Measurements from ENCODE around the gene MAP4K5.
"Not testable (repeated sequence)": the region's sequence is repeated elsewhere in the genome, so short reads cannot be mapped to it uniquely, and the experiment has no call there.

MAP4K5 gene

DNA sequence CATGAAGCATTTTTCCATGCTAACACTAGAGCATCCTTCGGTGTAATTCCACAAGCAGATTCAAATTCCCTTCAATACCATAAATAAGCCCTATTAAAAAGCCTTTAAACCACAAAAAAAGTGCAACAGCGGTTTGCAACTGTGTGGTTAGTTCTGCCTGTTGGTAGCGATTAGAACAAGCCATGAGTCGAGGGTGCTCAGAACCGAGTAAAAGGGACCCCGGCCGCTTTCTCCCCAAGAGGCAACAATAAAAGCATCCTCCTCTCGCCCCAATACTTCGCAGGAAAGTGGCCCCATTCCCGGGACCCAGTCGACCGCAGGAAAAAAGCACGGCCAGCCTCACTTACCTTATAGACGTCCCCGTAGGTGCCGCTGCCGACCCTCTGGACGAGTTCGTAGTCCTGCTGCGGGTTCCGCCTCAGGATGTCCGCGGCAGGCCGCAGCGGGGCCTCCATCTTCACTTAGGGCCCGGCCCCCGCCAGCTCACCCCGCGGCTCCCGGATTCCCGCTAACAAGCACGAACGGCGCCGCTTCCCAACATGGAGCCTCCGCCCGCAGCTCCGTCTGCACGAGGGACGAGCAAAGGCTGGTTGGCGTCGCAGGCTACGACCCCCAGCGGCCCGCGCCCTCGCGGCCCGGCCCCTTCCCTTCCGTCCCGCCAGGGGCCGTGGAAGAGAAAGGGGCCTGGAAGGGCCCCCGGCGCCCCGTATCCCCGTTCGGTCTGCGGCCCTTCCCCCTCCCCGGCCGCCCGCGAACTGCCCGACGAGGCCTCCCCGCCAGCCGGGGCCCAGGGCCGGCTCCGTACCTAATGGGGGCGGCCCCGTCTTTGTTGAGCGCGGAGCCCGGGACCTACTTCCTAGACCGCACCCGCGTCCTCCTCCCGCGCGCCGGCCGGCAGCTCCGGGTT lies 521 bp downstream of the MAP4K5 start:
- peak in 1 of 2 donors; percentile 31 for DNase-seq

DNA sequence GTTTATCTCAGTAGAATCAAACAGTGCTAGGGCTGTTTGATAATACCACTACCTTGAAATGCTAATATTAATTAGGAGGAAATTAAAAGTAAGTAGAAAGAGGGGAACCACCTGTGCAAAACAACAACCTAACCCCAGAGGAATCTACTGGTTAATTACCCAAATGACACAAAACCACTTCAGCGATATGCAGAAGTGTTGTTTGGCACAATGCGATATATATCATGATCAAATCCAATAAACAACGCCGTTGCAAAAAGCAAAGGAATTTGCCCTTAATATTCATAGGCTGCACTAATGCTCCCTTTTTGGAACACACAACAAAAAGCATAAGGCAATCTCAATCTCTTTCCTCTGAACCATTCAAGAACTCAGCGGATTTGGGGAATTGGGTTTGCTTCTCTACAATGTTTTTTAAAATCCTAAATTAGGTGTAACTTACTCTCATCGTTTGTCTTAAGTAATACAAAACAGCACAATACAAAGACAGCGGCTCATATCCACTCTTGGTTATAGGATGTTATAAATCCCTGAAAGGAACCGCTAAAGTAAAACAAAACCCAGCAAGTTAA lies 1.5 kb downstream of the MAP4K5 start:
- no peak for DNase-seq

DNA sequence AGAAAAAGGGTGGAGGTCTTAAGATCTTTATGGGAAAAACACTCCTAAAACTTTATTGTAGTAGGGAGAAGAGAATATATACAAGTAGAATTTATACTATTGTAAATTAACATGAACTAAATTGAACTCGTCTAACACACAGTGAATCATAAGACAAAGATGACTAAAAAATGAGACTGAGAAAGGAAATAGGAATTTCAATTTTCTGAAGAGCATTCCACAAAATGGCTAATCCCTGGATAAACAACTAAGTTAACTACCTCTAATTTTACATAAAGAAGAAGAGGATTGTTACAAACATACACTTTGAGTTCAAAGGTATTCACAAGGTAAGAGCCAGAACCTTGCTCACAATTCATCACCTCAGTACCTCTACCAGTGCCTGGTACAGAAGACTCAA lies 2.0 kb downstream of the MAP4K5 start:
- DNase-seq = no peak

DNA sequence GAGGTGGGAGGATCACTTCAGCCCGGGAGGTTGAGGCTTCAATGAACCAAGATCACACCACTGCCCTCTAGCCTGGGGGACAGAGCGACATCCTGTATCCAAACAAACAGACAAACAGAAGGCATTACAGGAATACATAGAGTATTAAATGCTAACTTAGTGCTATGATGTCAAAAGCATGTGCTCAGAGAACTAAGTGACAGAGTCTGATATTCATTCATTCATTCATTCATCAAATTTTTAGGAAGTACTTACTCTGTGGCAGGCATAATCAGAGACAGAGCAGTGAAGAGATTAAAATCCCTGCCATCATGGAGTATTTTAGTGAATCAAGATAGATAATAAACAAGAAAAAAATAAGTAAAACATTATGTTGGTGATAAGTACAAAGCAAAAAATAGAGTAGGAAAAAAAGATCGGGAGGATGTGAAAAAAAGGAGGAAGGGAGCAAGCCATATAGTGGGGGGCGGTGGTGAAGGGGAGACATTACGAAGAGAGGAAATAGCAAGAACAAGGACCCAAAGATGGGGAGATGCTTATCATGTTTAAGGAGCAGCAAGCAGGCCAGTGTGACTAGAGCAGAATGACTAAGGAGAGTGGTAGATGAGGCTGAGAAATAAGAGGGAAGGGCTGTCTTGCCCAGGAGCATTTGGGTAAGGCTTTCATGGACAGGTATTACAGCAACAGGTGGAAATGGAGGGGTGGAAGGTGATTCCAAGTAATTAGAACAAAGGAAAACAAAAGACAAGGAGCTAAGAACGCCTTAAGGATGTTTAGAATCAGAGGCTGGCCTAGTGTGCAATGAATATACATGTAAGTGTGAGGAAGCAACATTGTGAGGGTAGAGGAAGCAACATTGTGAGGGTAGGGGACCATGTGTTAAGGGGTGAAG lies 2.8 kb downstream of the MAP4K5 start:
- DNase-seq = peak in 1 of 2 donors; percentile 67

DNA sequence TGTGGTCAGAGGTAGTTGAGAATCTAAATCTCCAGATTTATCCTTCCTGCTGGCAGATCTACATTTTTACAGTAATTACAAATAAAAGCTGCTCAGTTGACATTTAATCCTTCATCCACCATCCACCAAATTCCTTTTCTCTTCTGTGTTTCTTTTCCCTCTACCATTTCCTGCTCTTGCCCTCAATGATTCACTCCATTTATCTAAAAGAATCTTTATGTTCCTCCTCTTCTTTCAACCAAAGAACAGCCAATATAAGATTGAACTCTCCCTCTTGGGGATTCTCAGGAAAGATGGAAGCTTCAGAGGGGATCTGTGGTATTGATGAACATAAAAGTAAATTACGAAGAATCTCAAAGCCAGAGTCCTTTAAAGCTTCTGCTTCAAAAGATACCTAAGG lies 4.4 kb downstream of the MAP4K5 start:
- DNase-seq = no peak

DNA sequence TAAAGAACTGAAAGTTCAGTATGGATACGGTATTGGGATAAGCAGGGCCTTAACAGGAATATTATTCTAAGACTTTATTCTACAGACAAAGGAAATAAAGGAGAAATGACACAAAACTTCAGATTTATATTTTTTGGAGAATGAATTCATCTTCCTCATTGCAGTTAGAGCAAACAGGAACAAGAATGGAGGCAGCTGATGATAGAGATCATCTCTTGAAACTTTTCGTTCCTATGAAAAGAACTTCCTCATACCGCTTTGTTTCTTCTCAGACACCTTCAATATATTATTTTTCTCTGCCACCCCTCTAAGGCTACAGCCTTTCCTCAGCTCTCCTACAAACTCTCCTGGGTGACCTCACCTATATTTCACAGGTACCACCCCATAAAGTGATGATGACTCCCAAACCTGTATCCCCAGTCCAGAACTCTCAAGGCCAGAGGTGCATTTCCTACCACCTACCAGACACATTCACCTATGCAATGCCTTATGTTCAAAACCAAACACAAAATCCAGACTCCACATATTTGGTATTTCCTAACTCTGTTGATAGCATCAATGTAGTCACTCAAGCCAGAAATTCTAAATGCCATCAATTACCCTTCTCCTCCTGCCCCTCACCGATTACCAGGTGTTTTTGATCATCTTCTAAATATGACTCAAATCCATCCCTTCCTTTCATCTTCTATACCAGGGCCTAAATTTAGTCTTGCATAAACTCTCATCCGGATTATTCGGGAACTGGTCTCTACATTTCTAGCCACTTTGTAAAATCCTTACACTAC lies 7.4 kb downstream of the MAP4K5 start:
- peak in 1 of 2 donors; percentile 42 for DNase-seq

DNA sequence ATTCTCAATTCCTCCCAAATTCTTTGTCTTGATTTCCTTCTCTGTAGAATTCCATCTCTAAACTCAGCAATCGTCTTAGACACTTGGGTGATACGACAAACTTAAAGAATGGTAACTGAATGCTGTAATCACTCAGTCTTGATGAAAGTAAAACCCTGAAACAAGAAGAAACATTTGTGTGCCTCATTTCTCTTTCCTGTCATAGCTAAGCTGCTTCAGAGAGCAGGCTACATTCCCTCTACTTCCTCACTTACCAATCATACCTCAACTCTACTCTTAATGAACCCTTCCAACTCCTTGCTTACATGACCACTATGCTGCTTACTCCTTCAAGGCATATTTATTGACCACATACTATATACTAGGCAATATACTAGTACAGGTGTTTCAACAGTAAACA lies 8.3 kb downstream of the MAP4K5 start:
- no peak for DNase-seq

DNA sequence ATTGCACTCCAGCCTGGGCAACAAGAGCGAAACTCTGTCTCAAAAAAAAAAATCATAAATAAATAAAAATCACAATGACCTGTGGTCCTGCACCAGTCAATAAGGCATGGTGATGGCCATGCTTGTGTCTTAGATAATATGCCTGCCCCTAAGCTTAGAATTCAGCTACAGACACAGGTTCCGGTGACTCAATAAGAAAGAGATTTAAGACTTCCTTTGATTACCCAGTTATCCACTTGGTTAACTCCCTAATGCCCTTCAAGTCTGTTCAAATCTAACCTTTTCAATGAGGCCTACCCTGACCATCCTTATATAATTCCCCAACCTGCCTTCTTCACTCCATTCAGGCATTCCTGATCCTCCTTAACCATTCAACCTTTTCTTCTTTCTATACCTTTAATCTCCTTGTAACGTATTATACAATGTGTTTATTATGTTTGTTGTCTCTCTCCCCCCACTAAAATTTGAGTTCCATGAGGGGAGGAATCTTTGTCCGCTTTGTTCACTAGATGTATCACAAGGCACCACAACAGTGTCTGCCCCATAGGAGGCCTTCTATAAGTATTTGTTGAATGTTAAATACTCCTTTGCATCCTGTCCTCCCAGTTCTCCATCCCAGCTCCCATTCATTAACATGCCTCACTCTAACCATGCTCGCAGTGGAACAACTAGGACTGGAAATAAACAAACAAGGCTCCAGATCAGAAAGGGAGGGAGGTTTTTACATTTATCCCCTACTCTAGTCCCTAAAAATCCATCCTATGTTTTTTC lies 8.9 kb downstream of the MAP4K5 start:
- no peak for DNase-seq

DNA sequence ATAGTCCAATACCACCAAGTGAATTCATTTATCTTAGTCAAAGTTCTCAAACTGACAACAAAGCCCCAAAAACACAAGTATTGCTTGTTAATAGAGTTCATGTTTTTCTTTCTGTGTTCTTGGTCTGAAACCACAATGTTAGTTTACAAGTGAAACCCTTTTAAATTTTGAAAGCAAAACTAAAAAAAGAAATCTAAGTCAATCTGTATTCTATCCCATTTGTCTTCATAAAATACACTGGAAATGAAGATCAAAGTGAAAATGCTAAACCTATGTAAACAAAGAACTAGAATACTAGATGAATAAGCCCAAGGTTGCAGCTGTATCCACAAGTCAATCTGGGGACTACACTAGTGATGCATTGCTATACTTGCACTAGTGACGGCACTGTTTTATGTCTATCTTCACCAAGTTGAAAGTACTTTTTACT lies 10.4 kb downstream of the MAP4K5 start:
- DNase-seq = no peak

DNA sequence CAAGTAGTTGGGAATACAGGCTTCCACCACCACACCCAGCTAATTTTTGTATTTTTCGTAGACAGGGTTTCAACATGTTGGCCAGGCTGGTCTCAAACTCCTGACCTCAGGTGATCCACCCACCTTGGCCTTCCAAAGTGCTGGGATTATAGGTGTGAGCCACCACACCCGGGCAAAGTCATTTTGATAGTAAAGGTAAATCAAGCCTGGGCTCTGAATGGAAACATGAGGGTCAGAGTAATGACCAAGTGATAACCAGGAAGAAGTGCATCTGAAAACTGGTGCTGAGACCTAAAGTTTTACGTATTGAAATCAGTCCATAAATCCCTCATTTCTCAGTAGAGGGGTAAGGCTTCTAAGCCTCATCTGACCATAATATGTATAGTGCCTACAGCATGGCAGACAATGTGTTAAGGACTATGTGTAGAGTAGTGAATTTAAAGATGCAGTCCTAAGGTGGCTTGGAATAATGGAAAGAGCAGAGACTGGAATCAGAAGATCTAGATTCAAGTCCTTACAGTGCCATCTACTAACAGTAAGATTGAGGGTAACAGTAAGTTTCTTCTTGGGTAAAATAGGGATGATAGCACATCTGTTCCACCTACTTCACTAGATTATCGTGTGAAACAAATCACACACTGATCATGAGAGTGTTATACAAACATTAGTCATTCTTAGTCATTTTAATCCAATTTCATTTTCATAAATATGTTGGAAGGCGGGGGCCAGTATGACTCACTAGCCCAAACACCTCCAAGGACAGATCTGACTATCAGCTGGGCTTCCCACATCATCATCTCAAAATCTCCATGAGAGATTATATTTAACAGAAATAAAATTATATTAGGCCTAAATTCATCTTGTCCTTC lies 11.2 kb downstream of the MAP4K5 start:
- DNase-seq = peak in 1 of 2 donors; percentile 34

DNA sequence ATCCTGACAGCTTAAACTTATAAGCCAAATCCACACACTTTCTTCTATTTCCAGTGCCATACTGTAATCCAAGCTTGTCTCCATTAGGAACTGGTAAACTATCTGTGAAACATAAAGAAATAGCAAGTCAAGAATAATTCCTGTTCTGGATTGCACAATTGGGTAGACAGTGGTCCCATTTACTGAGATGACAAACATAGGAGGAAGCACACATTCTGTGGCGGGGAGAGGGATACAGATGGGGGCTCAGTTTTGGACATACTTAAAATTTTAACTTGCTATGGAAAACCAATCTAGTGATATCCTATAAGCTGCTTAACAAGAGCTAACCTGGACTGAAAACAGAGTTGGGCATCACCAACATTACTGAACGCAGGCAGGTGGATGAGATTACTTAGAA lies 16.3 kb downstream of the MAP4K5 start:
- no peak for DNase-seq

DNA sequence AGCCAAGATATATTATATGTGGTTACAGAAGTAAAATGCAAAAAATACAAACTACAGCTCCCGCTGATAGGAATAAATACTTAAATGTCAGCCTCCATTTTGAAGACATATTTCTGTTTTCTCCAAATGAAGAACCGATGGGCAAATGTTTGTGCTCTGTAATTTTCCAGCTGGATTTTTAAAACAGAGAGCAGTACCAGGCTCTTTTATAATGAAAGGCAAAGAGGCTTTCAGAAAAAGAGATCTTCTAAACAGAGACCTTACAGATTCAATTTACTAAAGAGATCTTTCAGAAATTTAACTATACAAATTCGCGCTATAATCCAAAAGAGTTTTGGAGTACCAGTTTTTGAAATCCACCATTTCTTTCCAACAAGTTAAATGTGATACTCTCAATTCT lies 19.9 kb downstream of the MAP4K5 start:
- no peak for DNase-seq

DNA sequence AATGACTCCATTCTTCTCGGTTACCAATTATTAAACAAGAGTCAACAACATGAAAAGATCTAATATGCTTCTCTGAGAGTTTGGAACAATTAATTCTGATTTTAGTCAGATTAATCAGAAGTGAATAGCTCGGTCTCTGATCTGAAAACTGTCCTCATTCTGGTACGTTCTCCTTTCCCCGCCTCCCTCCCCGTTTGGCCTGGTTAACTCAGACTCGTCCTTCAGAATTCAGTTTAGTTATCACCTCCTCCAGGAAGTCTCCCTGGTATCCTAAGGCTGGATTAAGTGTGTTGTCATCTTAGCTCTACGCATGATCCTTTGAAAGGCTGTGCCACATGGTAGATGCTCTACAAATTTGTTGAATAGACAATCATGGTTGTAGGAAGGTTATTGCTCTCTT lies 22.2 kb downstream of the MAP4K5 start:
- no peak for DNase-seq

DNA sequence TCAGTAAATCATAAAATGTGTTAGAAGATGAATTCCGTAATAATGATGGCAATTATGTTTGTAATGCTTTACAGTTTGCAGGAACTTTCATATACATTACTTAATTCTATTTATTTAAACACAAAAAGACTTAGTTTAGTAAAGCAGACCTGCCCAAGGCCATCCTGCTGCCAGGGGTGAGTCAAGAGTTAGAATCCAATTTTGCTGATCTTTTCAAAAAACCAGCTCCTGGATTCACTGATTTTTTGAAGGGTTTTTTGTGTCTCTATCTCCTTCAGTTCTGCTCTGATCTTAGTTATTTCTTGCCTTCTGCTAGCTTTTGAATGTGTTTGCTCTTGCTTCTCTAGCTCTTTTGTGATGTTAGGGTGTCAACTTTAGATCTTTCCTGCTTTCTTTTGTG lies 25.3 kb downstream of the MAP4K5 start:
- DNase-seq = not testable (repeated sequence)

DNA sequence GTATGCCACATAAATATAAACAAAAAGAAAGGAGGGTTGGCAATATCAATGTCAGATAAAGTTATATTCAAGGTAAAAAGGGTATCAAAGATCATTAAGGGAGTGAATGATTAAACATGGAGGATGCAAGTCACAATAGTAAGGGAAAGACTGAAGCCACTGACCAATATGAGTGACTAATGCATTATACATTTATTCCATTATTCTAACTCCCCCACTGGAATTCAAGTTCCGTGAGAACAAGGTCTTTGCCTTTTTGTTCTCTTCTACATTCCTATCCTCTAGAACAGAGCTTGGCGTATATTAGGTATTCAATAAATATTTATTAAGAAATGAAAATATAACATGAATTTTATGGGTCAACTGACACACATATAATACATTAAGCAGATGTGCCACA lies 30.7 kb downstream of the MAP4K5 start:
- DNase-seq = no peak

DNA sequence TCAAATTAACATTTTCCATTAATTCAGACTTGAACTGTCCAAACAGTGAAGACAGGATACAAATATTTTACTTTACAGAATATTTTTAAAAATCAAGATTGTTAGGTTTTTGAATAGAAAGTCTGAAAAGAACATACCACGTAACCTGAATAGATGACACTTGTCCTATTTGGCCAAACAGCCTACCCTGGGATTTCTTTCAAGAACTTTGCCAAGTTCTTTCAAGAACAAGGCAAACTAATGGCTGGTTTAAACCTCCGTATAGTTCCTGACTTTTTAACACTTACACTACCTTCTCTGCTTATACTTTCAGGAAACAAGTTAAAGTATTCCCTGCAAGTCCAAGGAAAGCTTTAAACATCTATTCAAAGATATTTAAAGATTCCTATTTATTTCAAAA lies 35.0 kb downstream of the MAP4K5 start:
- no peak for DNase-seq

DNA sequence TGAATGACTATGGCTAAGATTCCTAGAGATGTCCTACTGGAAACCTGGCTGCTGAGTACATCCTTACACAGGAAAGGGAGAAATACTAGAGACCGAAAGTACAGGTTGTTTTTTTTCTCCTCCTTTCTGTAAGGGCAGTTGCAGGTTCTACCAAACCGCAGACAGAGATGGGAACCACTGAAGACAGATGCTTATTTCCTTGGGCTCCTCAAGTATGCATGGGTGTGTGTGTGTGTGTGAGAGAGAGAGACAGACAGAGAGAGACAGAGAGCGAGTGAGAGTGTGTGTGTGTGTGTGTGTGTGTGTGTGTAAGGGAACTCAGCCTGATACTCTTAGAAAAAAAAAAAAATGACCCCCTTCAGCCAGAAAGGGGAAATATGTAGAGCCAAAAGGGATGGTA lies 42.5 kb downstream of the MAP4K5 start:
- no peak for DNase-seq

DNA sequence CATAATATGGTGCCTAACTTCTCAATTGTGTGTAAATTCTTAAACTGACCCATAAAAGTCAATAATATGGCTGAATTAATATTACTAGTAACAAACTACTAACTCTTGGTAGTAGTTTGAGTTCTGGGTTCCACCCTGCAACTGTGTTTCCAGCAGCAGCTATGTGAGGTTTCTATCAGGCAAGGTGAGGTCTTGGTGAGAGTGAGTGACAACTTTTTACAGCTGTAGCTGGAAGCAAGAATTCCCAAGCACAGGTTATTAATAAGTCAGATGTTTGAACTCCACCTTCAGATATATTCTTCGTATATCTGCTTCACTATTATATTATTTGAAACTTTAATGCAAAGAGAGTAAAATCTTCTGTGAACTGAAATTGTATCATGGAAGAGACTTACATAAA lies 43.8 kb downstream of the MAP4K5 start:
- DNase-seq = no peak

DNA sequence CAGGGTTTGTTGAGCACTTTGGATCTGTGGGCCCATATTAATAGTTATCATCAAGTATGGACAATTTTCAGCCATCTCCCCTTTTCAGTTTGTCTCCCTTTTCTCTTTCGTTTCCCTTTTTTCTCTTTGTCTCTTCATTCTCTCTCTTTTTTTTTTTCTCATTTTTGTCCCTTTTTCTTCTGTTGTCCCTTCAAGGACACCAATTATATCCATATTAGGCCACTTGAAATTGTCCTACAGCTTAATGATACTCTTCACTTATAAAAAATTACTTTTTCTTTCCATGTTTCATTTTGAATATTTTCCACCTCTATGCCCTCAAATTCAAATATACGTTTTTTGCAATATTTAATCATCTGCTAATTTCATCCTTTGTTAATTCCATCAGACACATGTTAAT lies 53.3 kb downstream of the MAP4K5 start:
- DNase-seq = no peak

DNA sequence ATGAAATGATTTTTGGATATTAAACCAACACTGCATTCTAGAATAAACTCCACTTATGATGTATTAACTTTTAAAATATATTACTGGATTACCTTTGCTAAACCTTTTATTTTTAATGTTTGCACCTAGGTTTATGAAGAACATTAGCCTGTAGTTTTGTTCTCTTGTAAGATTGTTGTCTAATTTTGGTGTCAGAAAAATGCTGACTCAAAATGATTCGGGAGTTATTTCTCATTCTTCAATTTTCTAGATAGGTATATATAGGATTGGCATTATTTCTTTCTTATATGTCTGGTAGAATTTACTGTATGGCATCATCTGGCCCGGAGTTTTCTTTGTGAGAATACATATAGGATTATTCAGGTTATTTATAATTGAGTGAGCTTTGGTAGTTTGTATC lies 54.6 kb downstream of the MAP4K5 start:
- no peak for DNase-seq

DNA sequence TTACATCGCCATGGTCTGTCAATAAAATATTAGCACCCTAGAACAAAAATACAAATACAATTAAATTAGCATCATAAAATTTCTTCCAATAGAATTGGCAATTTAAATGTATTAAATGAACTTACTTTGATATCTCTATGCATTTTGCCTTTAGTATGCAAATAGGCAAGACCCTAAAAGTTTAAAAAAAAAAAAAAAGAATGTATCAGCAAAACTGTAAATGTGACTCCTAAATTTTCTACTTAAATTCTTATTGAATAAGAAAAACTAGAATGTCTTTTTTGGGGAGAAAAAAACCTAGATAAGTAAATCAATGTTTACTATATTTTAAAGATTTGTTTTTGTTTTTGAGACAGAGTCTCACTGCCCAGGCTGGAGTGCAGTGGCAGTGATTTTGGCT lies 56.2 kb downstream of the MAP4K5 start:
- no peak for DNase-seq
